H1 (cell line): Measurements from ENCODE around the gene AQP2. TPM values are rescaled to one million over a fixed set of nuclear protein-coding genes. Genes with fewer than 3 reads are reported as not detected.

ENCODE experiments used
- CTCF ChIA-PET: fragments of 300-600 bp; sonication (Branson Sonifier 250); formaldehyde crosslinking; loops from one replicate; lab custom pipeline; 2021; ENCODE audit not compliant: partially characterized antibody; lab: Charles Lee
- POLR2A ChIA-PET: fragments of 300-600 bp; sonication (Branson Sonifier 250); formaldehyde crosslinking; loops from one replicate; lab custom pipeline; 2021; ENCODE audit warnings: inconsistent platforms; ENCODE audit not compliant: partially characterized antibody; lab: Charles Lee
- DNase-seq, 2 experiments: peaks; one replicate each; pipeline versions ENCODE4 v3.0.0 to v3.0.0-alpha.2; 2010 to 2022; ENCODE audit warnings: low spot score in 2 of 2, low read depth in 1 of 2, mixed read lengths in 1 of 2
- FAIRE-seq: peaks from 2 replicates; lab custom pipeline; 2011; peaks lifted over from hg19 to GRCh38; lab: Jason Lieb, UNC
- H2AFZ ChIP-seq: 2 replicates; pipeline ENCODE4 v1.8.1; 2012; ENCODE audit warnings: low read length, inconsistent platforms
- H2AK5ac ChIP-seq: 2 replicates; pipeline ENCODE4 v1.6.1; 2013; ENCODE audit warnings: low read depth, low read length
- H2BK120ac ChIP-seq: replicated peaks from 2 replicates; pipeline ENCODE3; 2013; ENCODE audit warnings: low read depth, low read length, inconsistent platforms
- H2BK12ac ChIP-seq: 2 replicates; pipeline ENCODE4 v1.6.1; 2013; ENCODE audit warnings: low read depth, low read length
- H2BK15ac ChIP-seq: 2 replicates; pipeline ENCODE4 v1.6.1; 2013; ENCODE audit warnings: low read length
- H2BK20ac ChIP-seq: 2 replicates; pipeline ENCODE4 v1.6.1; 2013; ENCODE audit warnings: low read length
- H2BK5ac ChIP-seq: 2 replicates; pipeline ENCODE4 v1.6.1; 2013; ENCODE audit warnings: low read depth, low read length
- H3K14ac ChIP-seq: 2 replicates; pipeline ENCODE4 v1.6.1; 2013; ENCODE audit warnings: inconsistent platforms; ENCODE audit not compliant: insufficient read length
- H3K18ac ChIP-seq: 2 replicates; pipeline ENCODE4 v1.6.1; 2013; ENCODE audit warnings: low read length; ENCODE audit errors: extremely low read depth
- H3K23ac ChIP-seq: 2 replicates; pipeline ENCODE4 v1.6.1; 2013; ENCODE audit warnings: inconsistent platforms; ENCODE audit not compliant: insufficient read length
- H3K23me2 ChIP-seq: 2 replicates; pipeline ENCODE4 v1.6.1; 2013; ENCODE audit warnings: low read depth, low read length
- H3K27ac ChIP-seq: 2 replicates; pipeline ENCODE4 v1.6.1; 2011; ENCODE audit warnings: low read depth, low read length, inconsistent platforms
- H3K27me3 ChIP-seq, 4 experiments: replicated peaks in 1 of 4; 1 replicate in 1 of 4; 2 replicates in 3 of 4; pipeline versions ENCODE4 v1.6.1 to v1.8.1; 2011 to 2013; ENCODE audit warnings: low read length in 3 of 4, mild to moderate bottlenecking in 3 of 4, inconsistent platforms in 2 of 4, mixed read lengths in 2 of 4, moderate library complexity in 1 of 4; ENCODE audit not compliant: control insufficient read depth in 3 of 4, insufficient read depth in 3 of 4; ENCODE audit errors: extremely low read depth in 1 of 4
- H3K36me3 ChIP-seq, 4 experiments: 2 replicates each; pipeline versions ENCODE4 v1.6.1 to v1.8.1; 2011 to 2013; ENCODE audit warnings: mild to moderate bottlenecking in 4 of 4, low read length in 3 of 4, moderate library complexity in 2 of 4, control low read depth in 1 of 4, inconsistent platforms in 1 of 4; ENCODE audit not compliant: insufficient read depth in 4 of 4, control insufficient read depth in 2 of 4
- H3K4ac ChIP-seq: replicated peaks from 2 replicates; pipeline ENCODE3; 2013; ENCODE audit warnings: low read length, low read depth, mixed read lengths, inconsistent platforms; ENCODE audit not compliant: insufficient read length
- H3K4me1 ChIP-seq, 4 experiments: replicated peaks in 1 of 4; 1 replicate in 1 of 4; 2 replicates in 3 of 4; pipeline versions ENCODE4 v1.6.1 to v1.8.1; 2011 to 2013; ENCODE audit warnings: low read length in 3 of 4, inconsistent platforms in 2 of 4, mixed read lengths in 1 of 4; ENCODE audit not compliant: insufficient read depth in 4 of 4, control insufficient read depth in 3 of 4
- H3K4me2 ChIP-seq, 2 experiments: 2 replicates each; pipeline versions ENCODE4 v1.6.1 to v1.8.1; 2011 to 2013; ENCODE audit warnings: low read depth in 2 of 2, low read length in 2 of 2, control low read depth in 1 of 2, inconsistent platforms in 1 of 2, mild to moderate bottlenecking in 1 of 2; ENCODE audit not compliant: insufficient read depth in 1 of 2
- H3K4me3 ChIP-seq, 4 experiments: fragments of 200-600, 300-600 bp in 1 of 4; sonication (generic), shearing (Covaris generic), sonication (Bioruptor Twin) in 1 of 4; 2 replicates each; pipeline versions ENCODE4 v1.5.1 to v1.8.1; 2011 to 2016; ENCODE audit warnings: low read length in 4 of 4, low read depth in 3 of 4, control low read depth in 2 of 4, inconsistent platforms in 2 of 4, mild to moderate bottlenecking in 2 of 4, mixed read lengths in 1 of 4, moderate library complexity in 1 of 4; ENCODE audit not compliant: insufficient read depth in 2 of 4; ENCODE audit errors: extremely low read depth in 1 of 4
- H3K56ac ChIP-seq: replicated peaks from 2 replicates; pipeline ENCODE3; 2013; ENCODE audit warnings: low read depth, mild to moderate bottlenecking, mixed read lengths, low read length, inconsistent platforms; ENCODE audit not compliant: insufficient read length
- H3K79me1 ChIP-seq: 2 replicates; pipeline ENCODE4 v1.6.1; 2013; ENCODE audit warnings: low read depth, low read length, control low read depth
- H3K79me2 ChIP-seq, 2 experiments: 2 replicates each; pipeline versions ENCODE4 v1.6.1 to v1.8.1; 2012 to 2013; ENCODE audit warnings: low read length in 2 of 2, mild to moderate bottlenecking in 2 of 2, inconsistent platforms in 1 of 2; ENCODE audit not compliant: insufficient read depth in 2 of 2, control insufficient read depth in 1 of 2
- H3K9ac ChIP-seq, 4 experiments: replicated peaks in 1 of 4; 1 replicate in 1 of 4; 2 replicates in 3 of 4; pipeline versions ENCODE4 v1.6.1 to v1.8.1; 2011 to 2013; ENCODE audit warnings: low read depth in 3 of 4, low read length in 3 of 4, control low read depth in 2 of 4, mild to moderate bottlenecking in 2 of 4, moderate library complexity in 2 of 4, inconsistent platforms in 1 of 4; ENCODE audit errors: extremely low read depth in 1 of 4
- H3K9me3 ChIP-seq, 2 experiments: 2 replicates each; pipeline versions ENCODE4 v1.6.1 to v1.8.1; 2012 to 2013; ENCODE audit warnings: mild to moderate bottlenecking in 2 of 2, moderate library complexity in 2 of 2, control low read depth in 1 of 2, inconsistent platforms in 1 of 2, low read depth in 1 of 2, low read length in 1 of 2, mixed read lengths in 1 of 2; ENCODE audit not compliant: insufficient read depth in 2 of 2
- H4K20me1 ChIP-seq, 2 experiments: replicated peaks in 1 of 2; 2 replicates each; pipeline versions ENCODE3 to v1.8.1; 2011 to 2013; ENCODE audit warnings: inconsistent platforms in 2 of 2, low read length in 2 of 2, mild to moderate bottlenecking in 1 of 2; ENCODE audit not compliant: insufficient read depth in 2 of 2, control insufficient read depth in 1 of 2
- H4K5ac ChIP-seq: 2 replicates; pipeline ENCODE4 v1.6.1; 2013; ENCODE audit warnings: low read length, low read depth, mixed read lengths, inconsistent platforms; ENCODE audit not compliant: insufficient read length
- H4K8ac ChIP-seq: 2 replicates; pipeline ENCODE4 v1.8.0; 2013; ENCODE audit warnings: mild to moderate bottlenecking, moderate library complexity, low read length, inconsistent platforms; ENCODE audit not compliant: insufficient read depth; ENCODE audit errors: extremely low read depth
- H4K91ac ChIP-seq: replicated peaks from 2 replicates; pipeline ENCODE3; 2013; ENCODE audit warnings: low read length, mixed read lengths, inconsistent platforms; ENCODE audit not compliant: insufficient read length
- BCL11A ChIP-seq, 2 experiments: IDR thresholded peaks; one replicate each; pipeline ENCODE4 v1.6.1; 2011; ENCODE audit warnings: low read depth in 2 of 2, low read length in 2 of 2, mild to moderate bottlenecking in 2 of 2
- CBX5 ChIP-seq: fragments of 300-800, 300-1000 bp; sonication (generic); IDR thresholded peaks from 2 replicates; pipeline ENCODE4 v1.7.1; 2016; ENCODE audit warnings: antibody characterized with exemption, low read length, low read depth
- EZH2 ChIP-seq: fragments of 200-600 bp; sonication (generic); IDR thresholded peaks from 2 replicates; pipeline ENCODE4 v1.7.1; 2012; ENCODE audit warnings: low read depth, mild to moderate bottlenecking, moderate library complexity, low read length, inconsistent platforms; ENCODE audit not compliant: severe bottlenecking
- FOSL1 ChIP-seq: IDR thresholded peaks from 2 replicates; pipeline ENCODE4 v1.6.1; 2011; ENCODE audit warnings: mild to moderate bottlenecking, low read depth, low read length, moderate library complexity; ENCODE audit not compliant: insufficient read depth
- GABPA ChIP-seq: IDR thresholded peaks from 2 replicates; pipeline ENCODE4 v1.6.1; 2011; ENCODE audit warnings: mild to moderate bottlenecking, low read length, moderate library complexity, borderline replicate concordance; ENCODE audit not compliant: insufficient read depth
- JUND ChIP-seq: IDR thresholded peaks from 2 replicates; pipeline ENCODE4 v1.6.1; 2011; ENCODE audit warnings: mild to moderate bottlenecking, improper control_type of control experiment, low read length
- KDM1A ChIP-seq: fragments of 200-600, 300-600 bp; sonication (generic); IDR thresholded peaks from 2 replicates; pipeline ENCODE4 v1.7.1; 2016; ENCODE audit warnings: mild to moderate bottlenecking, low read length, borderline replicate concordance
- NANOG ChIP-seq: IDR thresholded peaks from 2 replicates; pipeline ENCODE4 v1.6.1; 2011; ENCODE audit warnings: low read length, low read depth, mild to moderate bottlenecking, inconsistent platforms; ENCODE audit not compliant: insufficient read depth, poor library complexity, severe bottlenecking
- POLR2AphosphoS5 ChIP-seq: IDR thresholded peaks from 2 replicates; pipeline ENCODE4 v1.6.1; 2011; ENCODE audit warnings: low read depth, low read length
- SAP30 ChIP-seq: fragments of 300-600 bp; sonication (generic); IDR thresholded peaks from 2 replicates; pipeline ENCODE4 v1.7.1; 2012; ENCODE audit warnings: low read length, moderate library complexity, mild to moderate bottlenecking, inconsistent platforms; ENCODE audit not compliant: insufficient read depth, insufficient replicate concordance
- SP1 ChIP-seq: IDR thresholded peaks from 2 replicates; pipeline ENCODE4 v1.6.1; 2011; ENCODE audit warnings: low read depth, low read length
- TAF1 ChIP-seq: IDR thresholded peaks from 2 replicates; pipeline ENCODE4 v1.6.1; 2011; ENCODE audit warnings: mild to moderate bottlenecking, low read depth, low read length
- ZNF274 ChIP-seq: IDR thresholded peaks from 2 replicates; pipeline ENCODE4 v1.7.0; 2012; ENCODE audit warnings: low read length, borderline replicate concordance; ENCODE audit errors: extremely low read depth
- WGBS, 2 experiments: shearing (Covaris generic) in 1 of 2; methylation state at CpG; one replicate each; pipeline versions ENCODE4 v1.1.6 to v1.1.7; 2013 to 2015; ENCODE audit warnings: low lambda C conversion rate in 2 of 2, mixed read lengths in 2 of 2, inconsistent platforms in 1 of 2, low coverage in 1 of 2, missing lambda C conversion rate in 1 of 2; ENCODE audit not compliant: insufficient replicate concordance in 2 of 2, insufficient coverage in 1 of 2, insufficient read length in 1 of 2; ENCODE audit errors: extremely low coverage in 1 of 2, missing lambda C conversion rate in 1 of 2; 5-methylcytosine and 5-hydroxymethylcytosine counted together
- polyA plus RNA-seq, 7 experiments: library from polyadenylated mRNA; depleted of rRNA in 3 of 7; stranded (reverse) in 5 of 7; unstranded in 2 of 7; fragments of >200 nt in 5 of 7; fragments of 200-250 nt in 2 of 7; gene quantifications; 1 replicate in 5 of 7; 2 replicates in 1 of 7; 4 replicates in 1 of 7; pipeline versions ENCODE4 v1.2.1 to v1.2.3, GENCODE V29; 2011 to 2013; ENCODE audit warnings: missing spikeins in 2 of 7, mixed read lengths in 2 of 7
- total RNA-seq: library from RNA; stranded (reverse); fragmentation: NEBNext Ultra II Directional; extraction: Animal tissue kit (Norgen Biotek cat#: 25700); gene quantifications from 2 replicates; pipeline ENCODE4 v1.2.1, GENCODE V29; 2021

The AQP2 gene
- total and polyA plus RNA-seq, 2 of the 8 experiments (the other 6 are each of a cell fraction or from before 2014, with no cell fraction given): not detected

GRCh38 chr12:49923035-49923644 is 27.4 kb upstream of the AQP2 start:
- H3K36me3 ChIP-seq: no peaks in the 10 kb centered on the region
- no peak overlapping the region for H3K4ac ChIP-seq
- H3K56ac ChIP-seq: no peak overlapping the region
- no peak overlapping the region for H3K14ac ChIP-seq
- no peak overlapping the region for H2AK5ac ChIP-seq
- ChIA-PET CTCF (interaction anchor here (1.0 to 1.5 kb wide), 3 partner anchors 22 to 40 kb away, joined by 3 to 4 read pairs (median 3); no protein-coding TSS in a partner anchor), POLR2A (interaction anchor here (1.1 kb wide), 1 partner anchor 8 kb away, joined by 3 read pairs; no protein-coding TSS in a partner anchor)
- H3K9ac ChIP-seq: no peak overlapping the region
- H4K91ac ChIP-seq: no peak overlapping the region
- H2BK15ac ChIP-seq: no peak overlapping the region
- peaks cover 0 to 2% of the 10 kb centered on the region in 2 experiments for H4K20me1 ChIP-seq
- H3K23ac ChIP-seq: no peak overlapping the region
- no peak overlapping the region for H3K18ac ChIP-seq
- H3K9me3 ChIP-seq: no peaks in the 10 kb centered on the region
- H4K8ac ChIP-seq: no peak overlapping the region
- H2BK20ac ChIP-seq: no peak overlapping the region
- no peak overlapping the region for H3K27ac ChIP-seq
- H3K4me1 ChIP-seq: no peaks in the 10 kb centered on the region; a peak in 1 of 7 replicates
- no peak overlapping the region for H2BK120ac ChIP-seq
- 0 out of 2 replicates have a peak, but pooled peaks cover 2% of the 10 kb centered on the region for H3K79me1 ChIP-seq
- 0 out of 2 replicates have a peak overlapping the region, but pooled peaks have one; percentile 14 for H2AFZ ChIP-seq
- H3K4me3 ChIP-seq: no peak overlapping the region
- 89% methylated on average over 7 of the region's 7 CpGs; no CpG with 5 or more reads in 1 of the 2 experiments for WGBS, 2 experiments
- no peak for FAIRE-seq
- no peaks in the 10 kb centered on the region for H3K27me3 ChIP-seq
- no peak for DNase-seq
- no peak overlapping the region for H2BK5ac ChIP-seq
- H4K5ac ChIP-seq: no peak overlapping the region
- no peaks in the 10 kb centered on the region for H3K79me2 ChIP-seq
- no peak overlapping the region for H3K4me2 ChIP-seq
- 0 out of 2 replicates have a peak overlapping the region, but pooled peaks have one; percentile 23 for H2BK12ac ChIP-seq
- H3K23me2 ChIP-seq: 0 out of 2 replicates have a peak, but pooled peaks cover 2% of the 10 kb centered on the region
- TF ChIP-seq SAP30 (no peak), GABPA (no peak), JUND (no peak), BCL11A (IDR thresholded peaks at IDR 0.05; ENCODE audit: low read depth in 2 of 2, low read length in 2 of 2) (no peak), EZH2 (no peak), CBX5 (no peak), NANOG (no peak), SP1 (no peak), FOSL1 (no peak), ZNF274 (no peak), POLR2AphosphoS5 (no peak), KDM1A (no peak), TAF1 (no peak)
